IMR-90 (cell line): ENCODE data around the gene NTF3.

Experiments
- BHLHE40 ChIP-seq: fragments of 150-350 bp; IDR thresholded peaks from 2 replicates; pipeline ENCODE4 v1.6.1; 2016; ENCODE audit warnings: mild to moderate bottlenecking, low read depth, low read length
- CHD1 ChIP-seq: IDR thresholded peaks from 2 replicates; pipeline ENCODE4 v1.6.1; 2012; ENCODE audit warnings: low read depth, low read length, improper control_type of control experiment
- CTCF ChIP-seq: conservative IDR thresholded peaks from 2 replicates; pipeline ENCODE4 v1.5.1; 2012; ENCODE audit warnings: mild to moderate bottlenecking, low read depth, low read length, improper control_type of control experiment
- FOS ChIP-seq: fragments of 150-350 bp; IDR thresholded peaks from 2 replicates; pipeline ENCODE4 v1.6.1; 2016; ENCODE audit warnings: low read depth, low read length
- MAFK ChIP-seq: IDR thresholded peaks from 2 replicates; pipeline ENCODE4 v1.6.1; 2012; ENCODE audit warnings: low read depth, low read length, improper control_type of control experiment
- MAZ ChIP-seq: IDR thresholded peaks from 2 replicates; pipeline ENCODE4 v1.6.1; 2012; ENCODE audit warnings: low read depth, mild to moderate bottlenecking, low read length, improper control_type of control experiment, moderate library complexity, borderline replicate concordance
- MXI1 ChIP-seq: IDR thresholded peaks from 2 replicates; pipeline ENCODE4 v1.6.1; 2012; ENCODE audit warnings: low read depth, mild to moderate bottlenecking, low read length, moderate library complexity, borderline replicate concordance
- POLR2A ChIP-seq: IDR thresholded peaks from 2 replicates; pipeline ENCODE4 v1.6.1; 2012; ENCODE audit warnings: mild to moderate bottlenecking, low read depth, low read length
- RCOR1 ChIP-seq: IDR thresholded peaks from 2 replicates; pipeline ENCODE4 v1.6.1; 2012; ENCODE audit warnings: mild to moderate bottlenecking, low read length, improper control_type of control experiment; ENCODE audit not compliant: insufficient replicate concordance
- RFX5 ChIP-seq: IDR thresholded peaks from 2 replicates; pipeline ENCODE4 v1.8.0; 2012; ENCODE audit warnings: low read depth, mild to moderate bottlenecking, low read length, moderate library complexity
- USF2 ChIP-seq: fragments of 150-350 bp; IDR thresholded peaks from 2 replicates; pipeline ENCODE4 v1.6.1; 2017; ENCODE audit warnings: mild to moderate bottlenecking, antibody characterized with exemption, low read length, low read depth

GRCh38 chr12:5429741-5430557 is 2.0 kb upstream of the NTF3 start:
- TF ChIP-seq CTCF (no peak), MAZ (no peak), BHLHE40 (no peak), RCOR1 (no peak), POLR2A (no peak), MXI1 (no peak), USF2 (no peak), MAFK (no peak), RFX5 (no peak), CHD1 (no peak), FOS (no peak)
